Esophagus squamous epithelium (tissue), 4 donors: ENCODE measurements around the gene NR1I3.

Experiments used
- POLR2A ChIP-seq, 4 donors: fragments of 450-650 bp; IDR thresholded peaks; one replicate each; pipeline ENCODE4 v1.6.1; 2017; ENCODE audit warnings: antibody characterized with exemption in 4 of 4, mild to moderate bottlenecking in 4 of 4, moderate library complexity in 3 of 4
- TF ChIP-seq, protein P1 (sequence below), 6 experiments: fragments of 450-650 bp in 4 of 6; fragments of 200-600 bp in 2 of 6; sonication (generic) in 2 of 6; IDR thresholded peaks; one replicate each; pipeline ENCODE4 v1.5.1; 2016 to 2019; ENCODE audit warnings: antibody characterized with exemption in 6 of 6, mild to moderate bottlenecking in 4 of 6, moderate library complexity in 4 of 6

DNA sequence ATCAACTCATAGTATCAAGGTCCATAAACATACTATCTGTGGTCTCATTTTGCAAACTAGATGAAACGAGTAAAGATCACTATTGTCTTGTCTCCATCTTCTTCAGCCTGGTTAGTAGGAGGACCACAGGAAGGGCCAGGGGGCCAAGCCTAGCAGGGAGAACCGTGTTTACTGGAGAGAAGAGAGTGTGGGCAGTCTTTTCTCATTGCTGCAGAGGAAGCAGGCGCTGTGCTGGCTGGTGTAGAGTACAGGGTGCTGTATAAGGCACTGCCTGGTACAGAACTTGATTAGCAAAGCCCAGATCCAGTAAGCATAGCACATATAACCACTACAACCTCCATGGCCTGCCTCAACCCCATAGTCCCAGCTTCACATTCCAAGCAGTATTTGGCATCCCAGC is 50.7 kb downstream of the NR1I3 start:
- TF ChIP-seq, protein P1, sequence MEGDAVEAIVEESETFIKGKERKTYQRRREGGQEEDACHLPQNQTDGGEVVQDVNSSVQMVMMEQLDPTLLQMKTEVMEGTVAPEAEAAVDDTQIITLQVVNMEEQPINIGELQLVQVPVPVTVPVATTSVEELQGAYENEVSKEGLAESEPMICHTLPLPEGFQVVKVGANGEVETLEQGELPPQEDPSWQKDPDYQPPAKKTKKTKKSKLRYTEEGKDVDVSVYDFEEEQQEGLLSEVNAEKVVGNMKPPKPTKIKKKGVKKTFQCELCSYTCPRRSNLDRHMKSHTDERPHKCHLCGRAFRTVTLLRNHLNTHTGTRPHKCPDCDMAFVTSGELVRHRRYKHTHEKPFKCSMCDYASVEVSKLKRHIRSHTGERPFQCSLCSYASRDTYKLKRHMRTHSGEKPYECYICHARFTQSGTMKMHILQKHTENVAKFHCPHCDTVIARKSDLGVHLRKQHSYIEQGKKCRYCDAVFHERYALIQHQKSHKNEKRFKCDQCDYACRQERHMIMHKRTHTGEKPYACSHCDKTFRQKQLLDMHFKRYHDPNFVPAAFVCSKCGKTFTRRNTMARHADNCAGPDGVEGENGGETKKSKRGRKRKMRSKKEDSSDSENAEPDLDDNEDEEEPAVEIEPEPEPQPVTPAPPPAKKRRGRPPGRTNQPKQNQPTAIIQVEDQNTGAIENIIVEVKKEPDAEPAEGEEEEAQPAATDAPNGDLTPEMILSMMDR (IDR thresholded peaks at IDR 0.05): no peak
- no peak for TF ChIP-seq POLR2A (IDR thresholded peaks at IDR 0.05)
